Lower lobe of right lung (tissue), 2 donors: ENCODE data around the gene PTCRA. TPM values are rescaled to one million over a fixed set of nuclear protein-coding genes. Genes with fewer than 3 reads are reported as not detected.
A peak's percentile ranks its signal among the peaks of the same experiment; 100 is the strongest.
"Not testable (repeated sequence)": the region's sequence is repeated elsewhere in the genome, so short reads cannot be mapped to it uniquely, and the experiment has no call there.

ENCODE experiments used
- ATAC-seq, 2 donors: fragments of 200-7000 bp; cut with Tn5 transposase; one replicate each; pipeline ENCODE4 v1.9.1; 2020 to 2022; ENCODE audit warnings: mild to moderate bottlenecking in 2 of 2, moderate library complexity in 2 of 2
- DNase-seq: peaks from one replicate; pipeline ENCODE4 v3.0.0-alpha.2; 2020
- H3K27ac ChIP-seq: fragments of 200-600 bp; one replicate; pipeline ENCODE4 v1.8.0; 2022
- H3K27me3 ChIP-seq: fragments of 200-600 bp; one replicate; pipeline ENCODE4 v1.8.0; 2022; ENCODE audit warnings: low read depth
- H3K36me3 ChIP-seq: fragments of 200-600 bp; one replicate; pipeline ENCODE4 v1.8.0; 2022; ENCODE audit warnings: mild to moderate bottlenecking
- H3K4me1 ChIP-seq: fragments of 200-600 bp; one replicate; pipeline ENCODE4 v1.8.0; 2022
- H3K4me3 ChIP-seq: fragments of 200-600 bp; one replicate; pipeline ENCODE4 v1.8.0; 2022; ENCODE audit warnings: mild to moderate bottlenecking
- H3K9me3 ChIP-seq: fragments of 200-600 bp; one replicate; pipeline ENCODE4 v1.8.0; 2022
- CTCF ChIP-seq: fragments of 200-600 bp; IDR thresholded peaks from one replicate; pipeline ENCODE4 v1.8.0; 2022; ENCODE audit warnings: antibody characterized with exemption, mild to moderate bottlenecking
- intact Hi-C: fragments of 100-400 bp; cut with DNase I; formaldehyde crosslinking; loops from one replicate; pipeline ENCODE4 v1.11.0; 2022
- total RNA-seq: library from RNA; stranded (reverse); fragmentation: NEBNext Ultra II Directional; extraction: Animal tissue kit (Norgen Biotek cat#: 25700); gene quantifications from one replicate; pipeline ENCODE4 v1.2.1, GENCODE V29; 2021
- donor health status: DM: no; HTN: yes; CAD: no; lungs with severe emphysema.

The PTCRA gene
- total RNA-seq, 1 donor from 2014 or later = 9.8 TPM

GRCh38 chr6:42899871-42900270 lies 16.0 kb upstream of the PTCRA start:
- Histone ChIP-seq H3K4me1 (peaks cover 17% of the 10 kb centered on the region), H3K27me3 (no peaks in the 10 kb centered on the region), H3K36me3 (no peaks in the 10 kb centered on the region), H3K9me3 (no peaks in the 10 kb centered on the region), H3K27ac (no peak overlapping the region), H3K4me3 (no peak overlapping the region)
- intact Hi-C loops = loop anchor here (10.0 kb wide), 1 partner anchor 235 kb away; no protein-coding TSS in a partner anchor
- DNase-seq (no peak), ATAC-seq (no peak)
- no peak for TF ChIP-seq CTCF

- no peak overlapping the region for H3K27ac ChIP-seq
- no peaks in the 10 kb centered on the region for H3K27me3 ChIP-seq
- DNase-seq = peak; percentile 83
- intact Hi-C loops = loop anchor here (10.0 kb wide), 1 partner anchor 233 kb away; no protein-coding TSS in a partner anchor
- peak; percentile 91 for TF ChIP-seq CTCF
- peak overlapping the region; percentile 7 for H3K4me3 ChIP-seq
- H3K36me3 ChIP-seq = no peaks in the 10 kb centered on the region
- peak; percentile 98 to 100 for ATAC-seq
- H3K9me3 ChIP-seq = no peaks in the 10 kb centered on the region
- peaks cover 17% of the 10 kb centered on the region for H3K4me1 ChIP-seq
Measured at GRCh38 chr6:42901538-42901957, 14.3 kb upstream of the PTCRA start.

- not testable (repeated sequence) for DNase-seq, H3K27ac ChIP-seq, ATAC-seq, H3K27me3 ChIP-seq, H3K36me3 ChIP-seq, H3K9me3 ChIP-seq
- intact Hi-C loops = loop anchor here (10.0 kb wide), 1 partner anchor 232 kb away; no protein-coding TSS in a partner anchor
- peak overlapping the region; percentile 7 for H3K4me3 ChIP-seq
- peaks cover 17% of the 10 kb centered on the region for H3K4me1 ChIP-seq
Measured at GRCh38 chr6:42902429-42903263, 13.2 kb upstream of the PTCRA start.

- no peak for TF ChIP-seq CTCF
- intact Hi-C loops = loop anchor here (10.0 kb wide), 1 partner anchor 230 kb away; no protein-coding TSS in a partner anchor
- no peaks in the 10 kb centered on the region for H3K36me3 ChIP-seq
- H3K27ac ChIP-seq = no peak overlapping the region
- no peaks in the 10 kb centered on the region for H3K27me3 ChIP-seq
- no peak for DNase-seq
- H3K4me3 ChIP-seq = no peak overlapping the region
- H3K4me1 ChIP-seq = peaks cover 11% of the 10 kb centered on the region
- ATAC-seq = no peak
- H3K9me3 ChIP-seq = no peaks in the 10 kb centered on the region
Measured at GRCh38 chr6:42904467-42904866, 11.4 kb upstream of the PTCRA start.

GRCh38 chr6:42907336-42907735 lies 8.5 kb upstream of the PTCRA start:
- DNase-seq = no peak
- Histone ChIP-seq H3K36me3 (no peaks in the 10 kb centered on the region), H3K4me1 (peaks cover 10% of the 10 kb centered on the region), H3K4me3 (no peak overlapping the region), H3K27ac (no peak overlapping the region), H3K27me3 (peaks cover 10% of the 10 kb centered on the region), H3K9me3 (no peaks in the 10 kb centered on the region)
- ATAC-seq = peak in 1 of 2 donors; percentile 15
- intact Hi-C loops = loop anchor here (10.0 kb wide), 1 partner anchor 227 kb away; no protein-coding TSS in a partner anchor
- TF ChIP-seq CTCF = no peak

GRCh38 chr6:42909835-42910234 lies 6.0 kb upstream of the PTCRA start:
- Histone ChIP-seq H3K4me3 (no peak overlapping the region), H3K27me3 (peaks cover 10% of the 10 kb centered on the region), H3K9me3 (no peaks in the 10 kb centered on the region), H3K27ac (no peak overlapping the region), H3K36me3 (no peaks in the 10 kb centered on the region), H3K4me1 (peaks cover 10% of the 10 kb centered on the region)
- ATAC-seq (no peak), DNase-seq (no peak)
- intact Hi-C loops = loop anchor here (10.0 kb wide), 1 partner anchor 225 kb away; no protein-coding TSS in a partner anchor
- no peak for TF ChIP-seq CTCF
